Measurements from ENCODE around the gene UBQLN2.

DNA sequence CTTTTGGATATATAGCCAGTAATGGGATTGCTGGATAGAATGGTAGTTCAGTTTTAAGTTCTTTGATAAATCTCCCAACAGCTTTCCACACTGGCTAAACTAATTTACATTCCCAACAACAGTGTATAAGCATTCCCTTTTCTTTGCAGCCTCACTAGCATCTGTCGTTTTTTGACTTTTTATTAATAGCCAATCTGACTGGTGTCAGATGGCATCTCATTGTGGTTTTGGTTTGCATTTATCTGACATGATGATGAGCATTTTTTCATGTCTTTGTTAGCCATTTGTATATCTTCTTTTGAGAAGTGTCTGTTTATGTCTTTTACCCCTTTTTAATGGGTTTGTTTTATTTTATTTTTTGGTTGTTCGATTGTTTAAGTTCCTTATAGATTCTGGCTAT lies 13.3 kb downstream of the UBQLN2 start:
- TF ChIP-seq, protein P1, sequence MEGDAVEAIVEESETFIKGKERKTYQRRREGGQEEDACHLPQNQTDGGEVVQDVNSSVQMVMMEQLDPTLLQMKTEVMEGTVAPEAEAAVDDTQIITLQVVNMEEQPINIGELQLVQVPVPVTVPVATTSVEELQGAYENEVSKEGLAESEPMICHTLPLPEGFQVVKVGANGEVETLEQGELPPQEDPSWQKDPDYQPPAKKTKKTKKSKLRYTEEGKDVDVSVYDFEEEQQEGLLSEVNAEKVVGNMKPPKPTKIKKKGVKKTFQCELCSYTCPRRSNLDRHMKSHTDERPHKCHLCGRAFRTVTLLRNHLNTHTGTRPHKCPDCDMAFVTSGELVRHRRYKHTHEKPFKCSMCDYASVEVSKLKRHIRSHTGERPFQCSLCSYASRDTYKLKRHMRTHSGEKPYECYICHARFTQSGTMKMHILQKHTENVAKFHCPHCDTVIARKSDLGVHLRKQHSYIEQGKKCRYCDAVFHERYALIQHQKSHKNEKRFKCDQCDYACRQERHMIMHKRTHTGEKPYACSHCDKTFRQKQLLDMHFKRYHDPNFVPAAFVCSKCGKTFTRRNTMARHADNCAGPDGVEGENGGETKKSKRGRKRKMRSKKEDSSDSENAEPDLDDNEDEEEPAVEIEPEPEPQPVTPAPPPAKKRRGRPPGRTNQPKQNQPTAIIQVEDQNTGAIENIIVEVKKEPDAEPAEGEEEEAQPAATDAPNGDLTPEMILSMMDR (IDR thresholded peaks at IDR 0.05; ENCODE audit: low read length) = no peak
- TF ChIP-seq EZH2 (optimal IDR thresholded peaks at IDR 0.05; ENCODE audit: low read depth, low read length) (no peak), EZH2phosphoT487 (IDR thresholded peaks at IDR 0.05; ENCODE audit: low read length) (no peak)
